SW 1271 (cell line): ENCODE results near the gene MTCH1.

ENCODE experiments used
- DNase-seq, 2 experiments: peaks; one replicate each; lab custom pipeline; 2025; lab: John Stamatoyannopoulos, UW

MTCH1 gene

DNA sequence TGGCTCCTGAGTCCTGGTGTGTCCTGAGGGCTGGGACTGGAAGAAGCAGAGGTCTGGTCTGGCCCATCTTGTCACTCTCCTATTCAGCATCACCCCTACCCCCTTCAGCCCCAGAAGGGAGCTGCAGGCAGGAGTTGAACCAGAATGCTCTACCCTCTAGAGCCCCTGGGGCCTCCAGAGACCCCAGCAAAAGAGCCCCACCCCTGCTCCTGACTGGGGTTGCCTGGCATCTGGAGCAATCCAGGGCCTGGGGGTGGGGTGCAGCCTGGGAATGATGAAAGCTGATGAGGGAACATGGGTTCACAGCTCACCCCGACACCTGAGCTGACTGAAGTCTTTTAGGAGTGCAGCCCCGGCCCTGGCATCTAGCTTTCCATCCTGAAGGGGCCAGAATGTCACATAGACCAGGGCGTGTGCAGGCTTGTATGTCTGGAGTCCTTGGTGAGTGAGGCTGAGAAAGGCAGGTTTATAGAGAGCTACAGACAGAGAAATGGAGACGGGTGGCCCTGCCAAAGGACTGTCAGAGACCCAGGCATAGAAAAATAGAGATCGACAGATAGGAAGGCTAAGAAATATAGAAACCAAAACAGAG lies 31.7 kb upstream of the MTCH1 start:
- DNase-seq, result no peak

DNA sequence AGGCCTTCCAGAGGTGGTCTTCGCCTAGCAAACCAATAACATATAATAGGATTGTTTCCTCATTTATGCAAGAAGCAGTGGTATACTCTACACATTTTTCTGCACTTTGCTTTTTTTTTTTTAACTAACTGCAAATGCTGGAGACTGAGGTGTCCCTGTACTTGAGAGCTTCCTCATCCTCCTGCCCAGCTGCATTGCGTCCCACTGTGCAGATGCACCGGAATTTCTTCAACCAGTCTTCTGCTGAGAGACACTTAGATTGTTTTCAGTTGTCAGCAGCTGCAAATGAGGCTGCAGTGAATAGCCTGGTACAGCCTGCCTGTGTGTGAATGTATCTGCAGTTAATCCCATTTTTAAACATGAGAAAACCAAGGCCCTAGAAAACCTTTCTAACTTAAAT lies 31.0 kb upstream of the MTCH1 start:
- DNase-seq, result no peak

DNA sequence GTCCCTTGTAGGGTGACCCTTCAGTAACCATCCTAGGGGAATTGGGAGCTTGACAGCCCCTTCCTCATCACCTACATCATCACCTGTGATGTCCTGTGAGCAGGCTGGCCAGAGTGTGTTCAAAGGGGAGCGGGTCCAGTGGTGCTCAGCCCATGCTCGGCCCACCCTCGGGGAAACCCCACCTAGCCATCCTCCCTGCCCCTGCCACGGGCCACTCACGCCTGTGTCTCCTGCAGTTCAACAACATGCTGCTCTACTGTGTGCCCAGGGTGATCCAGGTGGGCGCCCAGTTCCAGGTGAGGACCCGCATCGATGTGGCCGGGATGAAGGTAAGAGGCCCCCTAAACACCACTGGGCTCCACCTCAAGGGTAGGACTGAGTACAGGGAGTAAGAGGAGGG lies 29.5 kb upstream of the MTCH1 start:
- no peak for DNase-seq

DNA sequence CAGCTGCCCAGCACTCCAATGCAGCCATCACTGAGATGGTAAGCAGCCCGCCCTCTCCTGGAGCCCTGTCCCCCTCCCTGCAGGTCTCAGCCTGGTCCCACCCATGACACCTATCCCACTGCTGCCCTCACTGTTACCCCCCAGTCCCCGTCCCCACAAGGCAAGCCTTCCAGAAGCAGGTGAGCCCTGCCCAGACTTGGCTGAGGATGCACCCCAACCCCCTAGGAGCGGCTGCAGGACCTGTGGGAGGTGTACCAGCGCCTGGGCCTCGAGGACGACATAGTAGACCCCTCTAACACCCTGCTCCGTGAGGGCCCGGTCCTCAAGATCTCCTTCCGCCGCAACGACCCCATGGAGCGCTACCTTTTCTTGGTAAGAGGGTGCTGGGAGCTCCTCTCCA lies 28.7 kb upstream of the MTCH1 start:
- no peak for DNase-seq

DNA sequence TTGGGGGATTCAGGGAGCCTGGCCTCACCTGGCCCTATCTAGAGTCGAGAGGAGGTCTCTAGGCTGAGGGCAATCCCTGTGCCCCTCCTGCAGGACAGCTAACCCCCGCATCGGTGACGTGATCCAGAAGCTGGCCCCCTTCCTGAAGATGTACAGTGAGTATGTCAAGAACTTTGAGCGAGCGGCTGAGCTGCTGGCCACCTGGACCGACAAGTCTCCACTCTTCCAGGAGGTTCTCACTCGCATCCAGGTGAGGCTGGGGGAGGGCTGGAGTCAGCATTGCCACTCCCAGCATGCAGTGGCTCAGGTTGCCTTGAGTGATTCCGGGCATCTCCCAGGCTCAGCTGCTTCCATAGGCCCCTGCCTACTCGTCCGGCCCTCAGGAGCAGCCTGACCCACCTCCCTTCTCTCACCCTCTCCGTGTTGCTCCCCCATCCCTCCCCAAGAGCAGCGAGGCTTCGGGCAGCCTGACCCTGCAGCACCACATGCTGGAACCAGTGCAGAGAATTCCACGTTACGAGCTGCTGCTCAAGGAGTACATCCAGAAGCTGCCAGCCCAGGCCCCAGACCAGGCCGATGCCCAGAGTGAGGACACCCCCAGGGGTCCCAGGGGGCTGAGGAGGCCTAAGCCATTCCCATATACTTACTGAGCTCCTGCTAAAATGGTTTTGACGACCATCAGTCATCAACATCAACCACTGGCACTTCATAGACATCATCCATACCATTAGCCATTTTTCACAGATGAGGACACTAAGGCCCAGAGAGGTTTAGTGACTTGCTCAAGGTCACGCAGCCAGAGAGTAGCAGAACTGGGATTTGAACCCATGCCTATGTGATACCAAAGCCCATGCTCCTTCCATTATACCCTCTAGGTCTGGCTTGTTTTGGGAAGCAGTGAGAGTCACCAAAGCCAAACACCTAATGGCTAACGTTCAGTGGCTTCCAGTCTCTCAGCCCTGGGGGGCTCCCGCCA lies 27.8 kb upstream of the MTCH1 start:
- DNase-seq, result no peak

DNA sequence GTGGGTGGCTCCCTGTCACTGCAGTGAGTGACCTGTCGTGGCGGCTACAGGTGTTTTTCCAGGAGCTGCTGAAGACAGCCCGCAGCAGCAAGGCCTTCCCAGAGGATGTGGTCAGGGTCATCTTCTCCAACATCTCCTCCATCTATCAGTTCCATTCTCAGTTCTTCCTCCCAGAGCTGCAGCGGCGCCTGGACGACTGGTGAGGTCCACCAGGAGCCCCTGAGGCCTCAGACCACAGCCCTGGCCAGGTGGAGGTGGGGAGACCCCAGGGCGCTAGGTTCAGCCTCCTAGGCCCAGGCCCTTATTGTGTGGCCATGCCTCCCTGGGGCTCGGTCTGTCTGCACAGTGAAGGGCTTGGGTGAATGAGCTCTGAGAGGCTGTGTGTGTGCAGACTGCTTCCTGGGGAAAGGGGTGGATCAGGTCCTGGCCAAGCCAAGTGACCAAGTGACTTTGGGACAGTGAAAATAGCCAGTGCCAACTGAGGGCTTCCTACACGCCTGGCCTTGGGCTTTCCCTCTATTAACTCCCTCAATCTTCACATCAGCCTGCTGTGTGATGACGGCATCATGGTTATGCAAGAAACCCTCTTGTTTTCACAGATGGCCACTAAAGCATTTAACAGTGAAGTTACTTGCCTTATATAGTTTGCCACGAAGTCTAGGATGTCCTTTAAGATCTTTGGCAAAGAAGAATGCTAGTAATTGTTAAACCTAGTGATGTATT lies 25.8 kb upstream of the MTCH1 start:
- DNase-seq, result no peak

DNA sequence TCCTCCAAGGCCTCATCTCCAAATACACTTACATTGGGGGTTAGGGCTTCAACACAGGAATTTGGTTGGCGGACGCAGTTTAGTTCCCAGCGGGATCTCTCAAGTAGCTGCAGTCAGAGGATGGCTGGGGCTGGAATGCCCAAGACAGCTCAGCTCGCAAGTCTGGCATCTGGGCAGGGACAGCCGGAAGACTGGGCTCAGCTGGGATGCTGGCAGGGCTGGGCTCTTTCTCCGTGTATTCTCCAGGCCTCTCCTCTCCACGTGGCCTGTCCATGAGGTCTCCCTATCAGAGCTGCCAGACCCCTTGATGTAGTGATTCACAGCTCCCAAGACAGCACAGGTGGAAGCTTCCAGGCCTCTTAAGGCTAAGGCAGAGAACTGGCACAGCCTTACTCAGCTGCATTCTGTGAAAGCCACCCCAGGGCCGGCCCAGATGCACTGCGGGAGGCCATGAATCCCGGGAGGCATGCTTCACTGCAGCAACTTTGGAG lies 24.5 kb upstream of the MTCH1 start:
- no peak for DNase-seq

DNA sequence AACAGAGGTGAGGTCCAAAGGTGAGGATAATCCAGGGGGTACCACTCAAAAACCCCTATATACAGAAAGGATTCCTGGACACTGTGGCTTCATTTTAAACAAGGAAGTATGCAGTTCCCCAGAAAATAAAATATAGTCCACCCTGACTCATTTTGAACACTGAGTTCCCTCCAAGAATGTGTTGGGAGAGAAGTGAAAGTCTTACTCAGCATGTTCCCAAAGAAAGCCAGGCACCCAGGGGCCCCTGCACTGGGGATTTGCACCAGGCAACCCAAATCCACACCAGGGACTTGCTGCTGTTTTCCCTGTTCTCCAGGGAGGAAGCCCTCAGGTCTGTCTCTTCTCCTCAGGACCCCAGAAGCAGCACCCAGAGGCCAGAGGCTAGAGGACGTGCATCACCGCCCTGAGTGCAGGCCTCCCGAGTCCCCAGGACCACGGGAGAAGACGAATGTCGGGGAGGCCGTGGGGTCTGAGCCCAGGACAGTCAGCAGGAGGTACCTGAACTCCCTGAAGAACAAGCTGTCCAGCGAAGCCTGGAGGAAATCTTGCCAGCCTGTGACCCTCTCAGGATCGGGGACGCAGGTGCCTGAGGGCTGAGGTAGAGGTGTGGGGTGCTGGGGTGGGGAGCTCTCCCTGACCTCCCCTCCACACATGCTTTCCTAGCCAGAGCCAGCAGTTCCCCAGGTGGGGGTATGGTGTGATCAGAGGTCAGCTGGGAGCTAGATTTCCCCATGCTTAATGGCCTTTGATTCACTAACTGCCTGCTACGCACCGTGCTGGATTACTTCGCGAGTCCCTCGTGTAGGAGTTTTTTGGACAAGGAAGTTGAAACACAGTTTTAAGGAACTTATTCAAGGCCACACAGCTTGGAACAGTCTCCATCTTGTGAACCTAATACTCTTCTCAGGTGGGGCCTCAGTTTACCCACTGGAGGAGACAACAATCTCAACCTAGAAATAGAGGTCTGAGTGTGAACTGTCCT lies 22.8 kb upstream of the MTCH1 start:
- DNase-seq, result no peak

DNA sequence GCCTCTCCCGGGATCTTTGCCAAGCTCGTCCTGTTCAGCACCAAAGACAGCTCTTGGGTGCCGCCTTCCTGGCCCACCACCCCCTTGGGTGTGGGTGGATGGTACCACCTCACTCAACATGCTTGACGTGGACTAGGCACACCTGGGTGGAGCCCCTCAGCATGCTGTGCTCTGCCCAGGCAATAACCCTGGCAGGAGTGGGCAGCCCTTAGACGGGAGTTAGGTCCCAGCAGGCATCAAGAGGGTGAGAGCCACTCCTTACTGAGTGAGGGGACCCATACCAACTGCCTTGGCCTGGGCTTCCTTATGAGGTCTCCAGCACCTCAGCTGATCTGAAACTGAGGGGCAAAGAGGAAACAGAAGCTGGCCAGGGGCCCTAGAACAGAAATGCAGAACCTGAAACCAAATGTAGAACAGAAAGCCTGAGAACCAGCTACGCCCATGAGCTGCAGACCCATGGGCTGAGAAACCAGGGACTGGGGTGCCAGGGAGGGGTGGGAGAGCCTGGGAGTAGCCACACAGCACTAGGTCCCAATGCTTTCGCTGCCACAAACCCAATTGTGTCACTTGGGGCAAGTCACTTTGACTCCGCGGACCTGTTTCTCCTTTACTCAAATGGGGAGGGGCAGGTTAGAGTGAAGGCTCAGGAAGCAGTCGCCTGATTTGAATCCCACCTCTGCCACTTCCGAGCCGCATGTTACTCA lies 21.5 kb upstream of the MTCH1 start:
- no peak for DNase-seq

DNA sequence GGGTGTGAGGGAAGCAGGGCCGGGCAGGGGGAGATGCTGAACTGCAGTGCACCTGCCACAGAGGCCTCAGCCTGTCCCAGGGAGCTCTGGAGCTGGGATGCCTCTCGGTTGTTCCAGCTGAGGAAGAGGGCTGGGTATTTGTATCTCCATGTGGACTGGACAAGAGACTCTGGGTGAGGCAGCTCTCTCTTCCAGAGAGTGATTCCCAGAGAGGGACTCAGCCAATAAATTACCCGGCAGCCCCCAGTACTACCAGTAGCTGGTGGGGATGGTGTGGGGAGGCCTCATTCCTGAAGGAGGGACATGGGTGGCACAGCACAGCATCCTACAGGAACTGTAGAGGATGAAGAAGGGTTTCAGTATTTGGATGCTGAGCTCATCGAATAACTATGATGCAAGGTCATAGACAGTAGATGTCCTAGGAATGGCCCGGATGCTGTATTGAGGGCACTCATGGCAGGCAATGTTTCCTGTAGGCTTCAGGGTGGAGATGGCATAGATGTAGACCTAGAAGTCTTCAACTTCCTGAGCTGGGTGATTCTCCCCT lies 20.9 kb upstream of the MTCH1 start:
- DNase-seq, result no peak

DNA sequence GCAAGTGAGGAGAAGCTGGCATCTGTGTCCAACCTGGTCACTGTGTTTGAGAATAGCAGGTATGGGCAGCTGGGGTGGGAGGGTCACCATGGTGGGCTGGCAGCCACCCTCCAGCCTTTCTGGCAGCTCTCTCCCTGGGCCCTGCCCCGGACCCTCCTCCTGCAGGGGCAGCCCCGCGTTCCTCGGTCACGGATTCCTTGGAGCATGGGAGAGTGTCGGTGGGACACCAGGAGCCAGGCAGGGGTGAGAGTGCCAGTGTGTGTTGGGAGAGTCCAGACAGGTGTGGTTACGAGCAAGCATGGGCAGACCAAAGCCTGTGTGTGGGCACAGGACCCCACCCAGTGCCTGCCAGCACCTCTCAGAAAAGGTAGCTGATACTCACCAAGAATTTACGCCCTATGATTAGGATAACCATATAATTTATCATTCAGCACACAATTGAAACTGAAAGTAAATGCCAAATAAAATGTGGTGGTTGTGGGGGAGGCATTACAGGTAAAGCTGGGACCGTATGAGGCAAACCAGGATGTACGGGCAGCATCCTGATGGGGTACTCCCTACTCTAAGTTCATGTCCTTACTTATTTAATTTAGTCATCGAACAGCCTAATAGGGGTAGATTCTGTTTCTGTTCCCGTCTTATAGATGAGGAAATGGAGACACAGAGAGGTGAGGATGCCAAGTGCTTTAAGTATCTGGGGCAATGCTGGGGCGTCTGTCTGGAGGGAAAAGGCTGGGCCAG lies 20.0 kb upstream of the MTCH1 start:
- DNase-seq, result no peak

DNA sequence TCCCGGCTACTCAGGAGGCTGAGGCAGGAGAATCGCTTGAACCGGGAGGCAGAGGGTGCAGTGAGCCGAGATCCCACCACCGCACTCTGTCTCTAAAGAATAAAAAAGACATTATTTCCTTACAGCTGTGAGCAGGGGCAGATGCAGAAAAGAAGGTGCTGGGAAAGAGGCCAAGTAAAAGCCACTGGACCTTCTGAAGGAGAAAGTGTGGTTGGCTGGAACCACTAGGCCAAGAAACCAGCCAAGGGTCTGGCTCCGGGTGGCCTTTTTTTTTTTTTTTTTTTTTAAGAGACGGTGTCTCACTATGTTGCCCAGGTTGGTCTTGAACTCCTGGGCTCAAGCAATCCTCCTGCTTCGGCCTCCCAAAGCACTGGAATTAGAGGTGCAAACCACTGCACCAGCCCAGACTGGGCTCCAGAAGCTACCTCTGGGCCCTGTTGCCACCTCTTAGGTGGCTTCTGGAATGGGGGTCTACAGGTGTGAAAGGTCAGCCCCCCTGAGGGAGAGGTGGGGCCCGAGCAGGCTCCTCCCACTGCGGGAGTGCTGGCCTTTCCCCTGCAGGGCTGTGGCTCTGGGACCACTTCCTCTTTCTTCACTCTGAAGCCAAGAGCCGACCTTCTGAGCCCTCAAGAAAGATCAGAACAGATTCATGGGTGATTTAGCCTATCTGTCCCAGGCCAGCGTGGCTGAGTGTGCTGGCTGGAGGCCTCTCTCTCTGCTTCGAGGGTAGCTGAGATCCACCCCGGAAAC lies 19.2 kb upstream of the MTCH1 start, which contains the start of gene FGD2:
Gene FGD2 (plus strand): TSS at position 595 of the 750 bp plus-strand sequence. CDS start 163 bp downstream, outside the sequence.
- DNase-seq, result no peak

DNA sequence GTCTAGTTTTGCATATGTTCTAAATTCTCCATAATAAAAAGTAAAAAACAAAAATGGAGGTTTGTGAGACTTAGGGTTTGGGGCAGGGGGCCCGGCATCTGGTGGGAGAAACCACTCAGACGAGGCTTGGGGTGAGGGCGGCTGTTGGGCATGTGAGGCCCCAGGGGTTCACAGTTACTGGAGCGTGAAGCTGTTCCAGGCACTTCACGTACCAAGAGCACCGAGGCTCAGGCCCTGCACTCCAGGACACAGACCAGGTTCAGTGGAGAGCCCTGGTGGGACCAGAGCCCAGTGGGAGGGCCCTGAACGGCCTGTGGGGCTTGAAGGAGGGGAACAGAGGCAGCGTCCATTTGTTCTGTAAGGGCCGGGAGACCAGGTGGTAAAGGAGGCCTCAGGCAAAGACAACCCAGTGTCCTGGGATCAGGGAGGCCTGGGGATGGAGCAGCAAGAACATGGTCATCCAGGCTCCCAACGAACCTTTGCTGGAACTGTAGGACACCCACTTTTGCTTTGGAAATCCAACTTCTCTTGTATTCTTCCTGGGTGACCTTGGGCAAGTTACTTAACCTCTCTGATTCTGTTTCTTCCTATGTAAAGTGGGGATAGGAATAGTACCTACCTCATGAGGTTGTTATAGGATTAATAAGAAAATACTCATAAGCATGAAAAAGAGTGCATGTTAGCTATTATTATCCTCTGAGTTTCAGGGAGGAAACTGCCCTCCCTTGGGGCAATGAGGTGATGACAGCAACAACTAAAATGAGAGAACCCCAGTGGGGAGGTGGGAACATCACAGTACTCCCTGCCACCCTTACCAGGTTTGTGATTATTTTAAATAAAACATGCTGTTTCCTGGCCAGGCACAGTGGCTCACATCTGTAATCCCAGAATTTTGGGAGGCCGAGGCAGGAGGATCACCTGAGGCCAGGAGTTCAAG lies 18.3 kb upstream of the MTCH1 start:
- no peak for DNase-seq

DNA sequence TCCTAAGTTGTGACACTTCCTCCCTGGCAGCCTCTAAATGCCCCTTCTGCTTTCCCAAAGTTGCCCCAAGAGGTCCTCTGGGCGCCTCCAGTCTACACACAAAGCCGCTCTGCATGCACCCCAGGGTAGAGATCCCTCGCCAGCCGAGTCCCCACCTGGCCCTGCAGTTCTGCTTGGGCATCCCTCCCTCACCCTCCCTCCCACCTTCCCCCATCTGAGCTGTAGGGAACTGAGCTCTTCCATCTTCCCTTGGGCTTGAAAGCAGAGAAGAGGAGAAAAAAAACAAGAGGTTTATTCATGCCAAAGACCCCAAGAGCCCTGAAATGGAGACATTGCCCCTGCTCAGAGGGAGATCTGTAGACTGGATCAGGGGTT lies 13.7 kb upstream of the MTCH1 start:
- DNase-seq, result no peak

DNA sequence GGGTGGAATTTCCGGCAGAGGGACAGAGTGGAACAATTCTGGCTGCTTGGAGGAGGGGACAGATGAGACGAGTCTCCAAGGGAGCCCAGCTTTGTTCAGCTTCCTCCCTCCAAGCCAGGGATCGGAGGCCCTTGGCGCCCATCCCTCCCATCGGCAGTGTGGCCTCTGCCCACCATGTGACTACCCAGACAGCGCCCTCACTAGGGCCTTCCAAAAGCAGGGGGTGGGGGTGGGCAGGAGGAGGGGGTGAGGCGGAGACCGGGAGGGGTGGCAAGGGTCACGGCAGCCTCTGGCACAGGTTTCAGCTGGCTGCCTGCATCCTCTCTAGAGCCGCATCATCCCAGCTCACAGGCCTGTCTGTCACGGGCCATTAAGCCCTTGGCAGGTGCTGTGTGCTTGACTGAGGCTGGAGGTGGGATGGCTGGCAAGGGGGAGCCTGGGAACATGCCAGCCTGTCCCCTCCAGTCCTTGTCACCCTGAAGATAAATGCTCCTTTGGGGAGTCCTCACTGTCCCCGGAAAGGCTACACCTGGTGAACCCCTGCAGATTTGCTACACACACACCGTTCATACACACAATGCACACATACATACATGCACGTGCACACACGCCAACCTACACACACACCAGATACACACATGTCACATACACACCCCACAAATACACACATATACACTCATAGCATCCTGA lies 13.2 kb upstream of the MTCH1 start:
- no peak for DNase-seq

DNA sequence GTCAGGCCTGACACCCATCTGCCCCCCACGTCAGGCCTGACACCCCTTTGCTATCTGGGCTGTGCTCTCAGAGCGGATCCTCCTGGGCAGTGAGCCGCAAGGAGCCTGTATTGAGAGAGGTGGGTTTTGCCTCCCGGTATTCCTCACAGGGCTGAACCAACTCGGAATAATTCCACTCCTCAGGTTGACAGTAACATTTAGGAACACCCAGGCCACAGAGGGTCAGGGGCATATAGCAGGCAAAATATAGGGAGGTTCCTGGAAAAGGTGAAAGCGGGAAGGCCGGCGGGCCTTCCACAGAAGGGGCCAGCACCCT lies 12.7 kb upstream of the MTCH1 start:
- DNase-seq, result no peak
